BLaER1 (cell line): ENCODE data around the gene GGPS1.
"Not testable (repeated sequence)": the region's sequence is repeated elsewhere in the genome, so short reads cannot be mapped to it uniquely, and the experiment has no call there.

Experiments
- H3K27ac ChIP-seq: shearing (Covaris generic); formaldehyde crosslinking; 2 replicates; pipeline ENCODE4 v1.8.1; 2022
- H3K27me3 ChIP-seq: shearing (Covaris generic); formaldehyde crosslinking; 2 replicates; pipeline ENCODE4 v1.8.1; 2022
- H3K36me3 ChIP-seq: shearing (Covaris generic); formaldehyde crosslinking; 2 replicates; pipeline ENCODE4 v1.8.1; 2022
- H3K4me1 ChIP-seq: shearing (Covaris generic); formaldehyde crosslinking; 2 replicates; pipeline ENCODE4 v1.8.1; 2022
- H3K4me2 ChIP-seq: shearing (Covaris generic); formaldehyde crosslinking; 2 replicates; pipeline ENCODE4 v1.8.1; 2022
- H3K4me3 ChIP-seq: shearing (Covaris generic); formaldehyde crosslinking; 2 replicates; pipeline ENCODE4 v1.8.1; 2022
- H3K9ac ChIP-seq: shearing (Covaris generic); formaldehyde crosslinking; 2 replicates; pipeline ENCODE4 v1.8.1; 2022
- H3K9me3 ChIP-seq: shearing (Covaris generic); formaldehyde crosslinking; 2 replicates; pipeline ENCODE4 v1.8.1; 2022
- H4K20me1 ChIP-seq: shearing (Covaris generic); formaldehyde crosslinking; 2 replicates; pipeline ENCODE4 v1.8.1; 2022
- Cebpa-rat ChIP-seq: shearing (Covaris generic); IDR thresholded peaks from 2 replicates; pipeline ENCODE4 v1.8.1; 2022

GGPS1 gene

DNA sequence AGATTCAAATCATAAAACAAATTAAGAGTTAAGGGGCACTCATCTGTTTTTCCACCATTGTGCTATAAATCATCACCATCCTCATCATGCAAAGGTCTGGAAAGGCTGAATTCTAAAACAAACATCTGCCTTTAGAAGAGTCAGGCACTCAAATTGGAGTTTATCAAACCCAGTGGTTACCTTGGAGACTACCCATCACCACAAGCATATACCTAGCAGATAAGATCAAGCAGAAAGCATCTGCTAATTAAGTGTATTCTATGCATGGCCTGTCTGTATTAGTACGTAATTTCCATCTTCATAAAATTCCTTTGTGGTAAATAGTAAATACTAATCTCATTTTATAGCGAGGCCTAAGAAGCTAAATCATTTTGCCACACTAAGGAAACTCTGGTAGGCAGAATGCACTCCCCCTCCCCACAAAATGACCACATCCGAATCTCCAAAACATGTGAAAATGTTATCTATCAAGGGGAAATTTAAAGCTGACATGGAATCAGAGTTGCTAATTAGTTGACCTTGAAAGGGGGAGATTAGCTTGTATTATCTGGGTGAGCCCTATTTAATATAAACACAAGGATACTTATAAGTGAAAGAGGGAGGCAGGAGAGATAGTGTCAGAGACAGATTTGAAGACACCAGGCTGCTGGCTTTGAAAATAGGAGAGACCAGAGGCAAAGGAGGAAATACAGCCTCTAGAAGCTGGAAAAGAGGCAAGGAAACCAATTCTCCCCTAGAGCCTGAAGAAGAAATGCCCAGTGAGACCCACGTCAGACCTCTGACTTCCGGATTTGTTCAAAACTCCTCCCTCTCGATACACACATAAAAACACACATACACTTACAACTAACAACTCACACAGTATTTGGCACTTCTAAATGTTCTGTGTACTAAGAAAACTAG is 23.6 kb upstream of the GGPS1 start:
- Histone ChIP-seq H3K4me3 (no peak overlapping the region), H3K27ac (no peak overlapping the region), H3K36me3 (peaks cover 25% of the 10 kb centered on the region), H3K4me1 (peaks cover 25% of the 10 kb centered on the region), H3K4me2 (peak overlapping the region; percentile 53), H4K20me1 (peaks cover 87% of the 10 kb centered on the region), H3K27me3 (no peaks in the 10 kb centered on the region), H3K9ac (no peak overlapping the region), H3K9me3 (peaks cover 4% of the 10 kb centered on the region)
- TF ChIP-seq Cebpa-rat: no peak

DNA sequence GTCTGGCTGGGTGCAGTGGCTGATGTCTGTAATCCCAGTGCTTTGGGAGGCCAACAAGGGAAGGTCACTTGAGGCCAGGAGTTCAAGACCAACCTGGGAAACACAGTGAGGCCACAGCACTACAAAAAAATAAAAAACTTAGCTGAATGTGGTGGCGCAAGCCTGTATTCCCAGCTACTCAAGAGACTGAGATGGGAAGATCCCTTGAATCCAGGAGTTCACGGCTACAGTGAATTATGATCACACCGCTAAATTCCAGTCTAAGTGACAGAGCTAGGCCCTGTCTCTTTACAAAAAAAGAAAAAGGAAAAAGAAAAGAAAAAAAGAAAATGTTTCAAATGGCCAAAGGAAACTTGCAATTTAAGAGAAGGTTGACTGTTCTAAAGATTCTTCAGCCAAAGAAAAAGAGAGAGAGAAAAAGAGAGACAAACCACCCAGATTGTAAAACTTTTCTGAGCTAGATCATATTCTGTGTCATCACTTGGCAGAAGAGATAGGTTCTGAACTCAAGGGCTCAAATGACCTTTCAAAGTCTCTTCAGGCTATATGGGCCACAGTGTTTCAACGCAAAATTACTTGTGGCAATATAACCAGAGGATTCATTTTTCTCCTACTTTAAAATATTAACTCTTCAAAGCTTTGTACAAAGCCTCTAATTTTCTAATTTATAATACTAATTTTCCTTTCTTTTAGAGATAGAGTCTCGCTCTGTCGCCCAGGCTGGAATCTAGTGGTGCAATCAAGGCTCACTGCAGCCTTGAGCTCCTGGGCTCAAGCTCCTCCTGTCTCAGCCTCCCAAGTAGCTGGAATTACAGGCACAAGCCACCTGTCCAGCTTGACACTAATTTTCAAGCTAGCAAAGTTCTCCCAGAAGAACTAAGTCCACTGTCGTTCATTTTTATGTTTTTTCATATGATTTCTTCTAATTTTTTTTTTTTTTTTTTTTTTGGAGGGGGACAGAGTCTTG is 20.9 kb upstream of the GGPS1 start:
- no peak overlapping the region for H3K9ac ChIP-seq
- H3K9me3 ChIP-seq: peaks cover 9% of the 10 kb centered on the region
- H3K36me3 ChIP-seq: peaks cover 42% of the 10 kb centered on the region
- no peak overlapping the region for H3K4me3 ChIP-seq
- no peaks in the 10 kb centered on the region for H3K27me3 ChIP-seq
- peaks cover 29% of the 10 kb centered on the region for H3K4me1 ChIP-seq
- no peak overlapping the region for H3K27ac ChIP-seq
- peaks cover 87% of the 10 kb centered on the region for H4K20me1 ChIP-seq
- H3K4me2 ChIP-seq: no peak overlapping the region
- no peak for TF ChIP-seq Cebpa-rat

GRCh38 chr1:235309206-235309605 is 19.2 kb upstream of the GGPS1 start:
- not testable (repeated sequence) for H3K27ac ChIP-seq, H3K9ac ChIP-seq, H3K4me3 ChIP-seq, H3K4me2 ChIP-seq, H3K9me3 ChIP-seq, H3K27me3 ChIP-seq
- Histone ChIP-seq H3K4me1 (peaks cover 29% of the 10 kb centered on the region), H4K20me1 (peaks cover 87% of the 10 kb centered on the region), H3K36me3 (peaks cover 36% of the 10 kb centered on the region)

GRCh38 chr1:235313262-235313661 is 15.1 kb upstream of the GGPS1 start:
- Histone ChIP-seq H3K9me3 (peaks cover 9% of the 10 kb centered on the region), H3K4me2 (no peak overlapping the region), H3K4me3 (no peak overlapping the region), H3K27ac (no peak overlapping the region), H3K9ac (no peak overlapping the region), H3K36me3 (peaks cover 52% of the 10 kb centered on the region), H3K4me1 (peaks cover 12% of the 10 kb centered on the region; the same call in 1 of the 2 replicates), H3K27me3 (no peaks in the 10 kb centered on the region), H4K20me1 (peaks cover 87% of the 10 kb centered on the region)
- TF ChIP-seq Cebpa-rat: no peak

DNA sequence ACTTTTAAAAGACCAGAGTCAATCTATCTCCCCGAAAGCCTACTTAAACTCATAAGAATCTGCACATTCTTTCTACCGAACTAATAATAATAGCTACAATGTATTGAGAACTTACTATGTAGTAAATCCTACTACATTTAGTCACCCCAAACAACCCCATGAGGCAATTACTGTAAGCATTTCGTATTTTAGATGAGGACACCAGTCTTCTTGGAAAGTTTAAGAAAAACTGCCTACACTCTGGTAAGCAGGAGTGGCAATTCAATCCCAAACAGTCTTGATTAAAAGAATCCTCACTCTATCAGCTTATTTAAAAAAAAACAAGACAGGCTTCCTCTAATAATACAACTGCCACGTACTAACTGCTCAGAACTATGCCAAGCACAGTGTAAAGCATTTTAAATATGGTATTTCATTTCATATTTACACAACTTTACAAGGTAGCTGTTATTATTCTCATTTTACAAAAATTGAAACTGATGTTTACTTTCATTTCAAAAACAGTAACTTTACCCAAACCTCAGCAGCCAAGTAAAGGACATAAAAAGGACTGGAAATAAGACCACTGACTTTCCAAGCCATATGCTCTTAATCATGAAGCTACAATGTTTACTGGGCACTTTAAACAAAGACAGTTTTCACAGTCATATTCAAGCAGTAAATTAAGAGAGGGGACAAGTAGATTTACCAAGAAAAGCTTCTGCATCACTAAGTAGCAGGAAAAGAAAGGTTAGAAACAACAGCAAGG is 14.3 kb upstream of the GGPS1 start:
- Histone ChIP-seq H3K4me2 (no peak overlapping the region), H4K20me1 (peaks cover 91% of the 10 kb centered on the region), H3K4me1 (peaks cover 19% of the 10 kb centered on the region)

GRCh38 chr1:235315173-235315572 is 13.2 kb upstream of the GGPS1 start:
- Histone ChIP-seq H3K9ac (no peak overlapping the region), H3K4me2 (no peak overlapping the region; the same call in 1 of the 2 replicates), H3K4me3 (no peak overlapping the region), H4K20me1 (peaks cover 100% of the 10 kb centered on the region), H3K27me3 (no peaks in the 10 kb centered on the region), H3K4me1 (peaks cover 24% of the 10 kb centered on the region), H3K36me3 (peaks cover 67% of the 10 kb centered on the region), H3K27ac (no peak overlapping the region), H3K9me3 (peaks cover 8% of the 10 kb centered on the region)
- TF ChIP-seq Cebpa-rat: no peak

More for the DNA sequence above, 14.3 kb upstream of the GGPS1 start:
- Histone ChIP-seq H3K4me3 (no peak overlapping the region), H3K9ac (no peak overlapping the region), H3K9me3 (peaks cover 9% of the 10 kb centered on the region), H3K27ac (no peak overlapping the region), H3K36me3 (peaks cover 60% of the 10 kb centered on the region), H3K27me3 (no peaks in the 10 kb centered on the region)
- no peak for TF ChIP-seq Cebpa-rat

- no peak for TF ChIP-seq Cebpa-rat
- H3K36me3 ChIP-seq: peaks cover 67% of the 10 kb centered on the region
- H3K4me3 ChIP-seq: no peak overlapping the region
- no peak overlapping the region for H3K9ac ChIP-seq
- H3K27me3 ChIP-seq: no peaks in the 10 kb centered on the region
- H3K27ac ChIP-seq: no peak overlapping the region
- H3K4me1 ChIP-seq: peaks cover 20% of the 10 kb centered on the region
- peaks cover 100% of the 10 kb centered on the region for H4K20me1 ChIP-seq
- H3K9me3 ChIP-seq: peaks cover 2% of the 10 kb centered on the region
- no peak overlapping the region for H3K4me2 ChIP-seq
Observed at GRCh38 chr1:235315735-235316134, 12.6 kb upstream of the GGPS1 start.

- Histone ChIP-seq H4K20me1 (peaks cover 100% of the 10 kb centered on the region), H3K4me3 (no peak overlapping the region), H3K9ac (no peak overlapping the region), H3K4me1 (peaks cover 16% of the 10 kb centered on the region), H3K36me3 (peaks cover 67% of the 10 kb centered on the region), H3K9me3 (no peaks in the 10 kb centered on the region), H3K27ac (no peak overlapping the region), H3K4me2 (no peak overlapping the region), H3K27me3 (no peaks in the 10 kb centered on the region)
- no peak for TF ChIP-seq Cebpa-rat
Observed at GRCh38 chr1:235317168-235317567, 11.2 kb upstream of the GGPS1 start.

- Histone ChIP-seq H3K9me3 (no peaks in the 10 kb centered on the region), H3K9ac (no peak overlapping the region), H3K27me3 (no peaks in the 10 kb centered on the region), H3K36me3 (peaks cover 75% of the 10 kb centered on the region), H3K4me3 (no peak overlapping the region), H3K4me1 (peaks cover 28% of the 10 kb centered on the region), H3K4me2 (0 out of 2 replicates have a peak overlapping the region, but pooled peaks have one; percentile 18), H4K20me1 (peaks cover 100% of the 10 kb centered on the region), H3K27ac (no peak overlapping the region)
- no peak for TF ChIP-seq Cebpa-rat
Observed at GRCh38 chr1:235319255-235319654, 9.1 kb upstream of the GGPS1 start.
